CD14-positive monocyte (primary cell): ENCODE results near the gene PDIA5. TPM values are rescaled to one million over a fixed set of nuclear protein-coding genes. Genes with fewer than 3 reads are reported as not detected.

Experiments used
- DNase-seq, 3 donors: peaks; one replicate each; pipeline ENCODE4 v3.0.0-alpha.2; 2011 to 2022
- H2AFZ ChIP-seq: 2 replicates; pipeline ENCODE4 v1.6.0; 2012; ENCODE audit warnings: mild to moderate bottlenecking, low read depth, low read length, inconsistent platforms; ENCODE audit not compliant: insufficient read depth, poor library complexity, severe bottlenecking
- H3K27ac ChIP-seq, 2 donors: 1 replicate in 1 of 2; 2 replicates in 1 of 2; pipeline ENCODE4 v1.5.1; 2012 to 2013; ENCODE audit warnings: low read length in 2 of 2, control low read depth in 1 of 2, inconsistent platforms in 1 of 2, low read depth in 1 of 2, mild to moderate bottlenecking in 1 of 2
- H3K27me3 ChIP-seq, 2 donors: one replicate each; pipeline versions ENCODE4 v1.6.0 to v1.6.1; 2011 to 2013; ENCODE audit warnings: low read length in 2 of 2; ENCODE audit not compliant: control insufficient read depth in 2 of 2, insufficient read depth in 2 of 2
- H3K36me3 ChIP-seq, 2 donors: replicated peaks in 1 of 2; 1 replicate in 1 of 2; 2 replicates in 1 of 2; pipeline versions ENCODE4 v1.5.1 to v1.6.1; 2012 to 2013; ENCODE audit warnings: low read length in 2 of 2, control low read depth in 1 of 2, inconsistent platforms in 1 of 2, mild to moderate bottlenecking in 1 of 2; ENCODE audit not compliant: insufficient read depth in 2 of 2, control insufficient read depth in 1 of 2
- H3K4me1 ChIP-seq, 2 donors: 1 replicate in 1 of 2; 2 replicates in 1 of 2; pipeline versions ENCODE4 v1.5.1 to v1.6.1; 2012 to 2013; ENCODE audit warnings: low read length in 2 of 2, control low read depth in 1 of 2, inconsistent platforms in 1 of 2, mild to moderate bottlenecking in 1 of 2, moderate library complexity in 1 of 2; ENCODE audit not compliant: insufficient read depth in 2 of 2, control insufficient read depth in 1 of 2
- H3K4me2 ChIP-seq: replicated peaks from 2 replicates; pipeline ENCODE3; 2012; ENCODE audit warnings: low read length, moderate library complexity, mild to moderate bottlenecking; ENCODE audit not compliant: poor library complexity, severe bottlenecking; ENCODE audit errors: extremely low read depth
- H3K4me3 ChIP-seq, 3 experiments: fragments of 200-600 bp in 1 of 3; sonication (generic) in 1 of 3; replicated peaks in 1 of 3; 1 replicate in 2 of 3; 2 replicates in 1 of 3; pipeline ENCODE4 v1.5.1; 2011 to 2013; ENCODE audit warnings: low read length in 3 of 3, mild to moderate bottlenecking in 3 of 3, control low read depth in 2 of 3, low read depth in 2 of 3, inconsistent platforms in 1 of 3, moderate library complexity in 1 of 3
- H3K79me2 ChIP-seq: 2 replicates; pipeline ENCODE4 v1.6.0; 2012; ENCODE audit warnings: mild to moderate bottlenecking, control low read depth, inconsistent platforms, low read length, moderate library complexity; ENCODE audit not compliant: insufficient read depth
- H3K9ac ChIP-seq: 2 replicates; pipeline ENCODE4 v1.6.0; 2017; ENCODE audit warnings: low read length, mild to moderate bottlenecking; ENCODE audit not compliant: insufficient read depth, poor library complexity, severe bottlenecking
- H3K9me3 ChIP-seq, 2 donors: replicated peaks in 1 of 2; 1 replicate in 1 of 2; 2 replicates in 1 of 2; pipeline versions ENCODE4 v1.5.1 to v1.6.1; 2012 to 2013; ENCODE audit warnings: low read length in 2 of 2, control low read depth in 1 of 2; ENCODE audit not compliant: control insufficient read depth in 1 of 2, insufficient read depth in 1 of 2
- H4K20me1 ChIP-seq: 2 replicates; pipeline ENCODE4 v1.6.0; 2012; ENCODE audit warnings: mild to moderate bottlenecking, low read length, control low read depth, moderate library complexity; ENCODE audit not compliant: insufficient read depth
- H3K27ac Mint-ChIP-seq, 7 donors: one replicate each; pipeline ENCODE4 v1.8.0; 2020; ENCODE audit warnings: mild to moderate bottlenecking in 7 of 7, mixed read lengths in 7 of 7, moderate library complexity in 6 of 7, inconsistent platforms in 2 of 7
- H3K27me3 Mint-ChIP-seq, 3 donors: one replicate each; pipeline ENCODE4 v1.8.0; 2021 to 2022; ENCODE audit warnings: low read depth in 3 of 3, mild to moderate bottlenecking in 3 of 3, mixed read lengths in 3 of 3, moderate library complexity in 3 of 3, inconsistent platforms in 1 of 3
- H3K36me3 Mint-ChIP-seq, 2 donors: one replicate each; pipeline ENCODE4 v1.8.0; 2020; ENCODE audit warnings: mixed read lengths in 2 of 2, inconsistent platforms in 1 of 2, mild to moderate bottlenecking in 1 of 2
- H3K4me1 Mint-ChIP-seq: one replicate; pipeline ENCODE4 v1.8.0; 2020; ENCODE audit warnings: mild to moderate bottlenecking, mixed read lengths
- H3K4me3 Mint-ChIP-seq, 2 donors: one replicate each; pipeline ENCODE4 v1.8.0; 2020; ENCODE audit warnings: mild to moderate bottlenecking in 2 of 2, mixed read lengths in 2 of 2, moderate library complexity in 1 of 2
- H3K9me3 Mint-ChIP-seq, 7 donors: one replicate each; pipeline ENCODE4 v1.8.0; 2020 to 2022; ENCODE audit warnings: mixed read lengths in 7 of 7, mild to moderate bottlenecking in 6 of 7, moderate library complexity in 6 of 7, inconsistent platforms in 2 of 7
- CTCF ChIP-seq: fragments of 200-600 bp; IDR thresholded peaks from one replicate; pipeline ENCODE4 v1.8.0; 2022; ENCODE audit warnings: antibody characterized with exemption, mild to moderate bottlenecking
- WGBS: methylation state at CpG from one replicate; pipeline ENCODE4 v1.1.5; 2013; ENCODE audit warnings: missing lambda C conversion rate; ENCODE audit not compliant: insufficient coverage; 5-methylcytosine and 5-hydroxymethylcytosine counted together
- intact Hi-C, 2 donors: fragments of 100-400 bp; cut with micrococcal nuclease; formaldehyde crosslinking; loops; one replicate each; pipeline versions ENCODE4 v1.15.0 to v1.15.1; 2023
- polyA plus RNA-seq, 3 donors: library from polyadenylated mRNA; depleted of rRNA in 1 of 3; unstranded in 2 of 3; stranded (reverse) in 1 of 3; fragments of 300-500 nt in 2 of 3; fragments of >200 nt in 1 of 3; fragmentation: Illumina TruSeq in 2 of 3; gene quantifications; 1 replicate in 2 of 3; 2 replicates in 1 of 3; pipeline ENCODE4 v1.2.3, GENCODE V29; 2012 to 2021

The PDIA5 gene
- polyA plus RNA-seq, 3 donors, result 7.1 to 10.0 (median 9.2) TPM

DNA sequence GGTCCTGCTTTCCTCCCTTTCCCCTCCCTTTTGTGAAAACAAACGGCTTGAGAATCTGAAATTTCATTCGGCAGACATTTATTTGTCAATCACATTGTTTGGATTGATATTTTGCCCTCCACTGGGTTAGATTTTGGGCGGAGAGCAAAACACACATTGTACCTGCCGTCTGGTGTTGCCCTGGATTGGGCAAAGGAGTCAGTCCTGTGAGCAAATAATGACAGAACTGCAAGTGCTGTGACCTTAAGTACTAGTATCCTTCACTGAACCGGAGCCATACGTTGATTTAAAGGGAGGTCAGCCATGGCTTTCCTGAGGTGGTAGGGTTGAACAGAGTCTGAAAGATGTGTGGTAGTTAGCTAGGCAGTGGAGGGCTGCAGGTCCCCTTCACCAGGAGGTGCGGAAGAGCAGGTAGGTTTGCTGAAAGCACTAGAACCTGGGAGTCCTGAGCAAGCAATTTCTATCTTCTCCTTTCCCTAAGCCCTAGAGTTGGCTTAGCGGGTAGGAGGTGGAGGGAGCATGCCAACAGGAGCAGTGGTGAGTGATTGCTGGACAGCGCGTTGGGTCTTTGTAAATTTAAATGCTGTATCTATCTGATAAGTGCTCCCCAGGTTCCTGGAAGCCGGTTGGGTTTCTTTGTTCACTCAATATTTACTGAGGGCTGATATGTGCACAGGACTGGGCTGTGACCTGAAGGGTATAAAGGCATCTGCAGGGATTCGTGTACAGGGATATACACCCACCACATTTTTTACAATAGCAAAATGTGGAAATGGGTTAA, 2.0 kb downstream of the PDIA5 start:
- intact Hi-C loops, result no loop called here
- Mint-ChIP-seq H3K9me3 (no peaks in the 10 kb centered on the region), H3K36me3 (peaks cover 0 to 5% of the 10 kb centered on the region in 2 donors), H3K4me3 (peak overlapping the region in 1 of 2 donors; percentile 53), H3K27ac (no peak overlapping the region), H3K27me3 (peaks cover 0 to 3% (median 0%) of the 10 kb centered on the region in 3 donors), H3K4me1 (peaks cover 44% of the 10 kb centered on the region)
- Histone ChIP-seq H4K20me1 (no peaks in the 10 kb centered on the region), H3K27me3 (no peaks in the 10 kb centered on the region), H3K36me3 (no peaks in the 10 kb centered on the region), H3K9ac (no peak overlapping the region), H3K79me2 (peaks cover 61% of the 10 kb centered on the region), H2AFZ (no peak overlapping the region), H3K4me2 (no peak overlapping the region), H3K9me3 (no peaks in the 10 kb centered on the region), H3K4me1 (peaks cover 30 to 36% of the 10 kb centered on the region in 2 donors), H3K27ac (no peak overlapping the region), H3K4me3 (no peak overlapping the region)
- TF ChIP-seq CTCF, result no peak
- DNase-seq, result no peak
- 95% methylated on average over 6 of the region's 12 CpGs for WGBS

- DNase-seq, result no peak
- 94% methylated on average over 8 of the region's 8 CpGs for WGBS
- Histone ChIP-seq H3K4me1 (peaks cover 30 to 36% of the 10 kb centered on the region in 2 donors), H4K20me1 (no peaks in the 10 kb centered on the region), H3K27me3 (no peaks in the 10 kb centered on the region), H2AFZ (no peak overlapping the region), H3K9ac (no peak overlapping the region), H3K79me2 (peaks cover 74% of the 10 kb centered on the region), H3K27ac (no peak overlapping the region), H3K36me3 (no peaks in the 10 kb centered on the region), H3K9me3 (no peaks in the 10 kb centered on the region), H3K4me2 (no peak overlapping the region), H3K4me3 (no peak overlapping the region)
- H3K4me3 Mint-ChIP-seq, result no peak overlapping the region
- no peak overlapping the region for H3K27ac Mint-ChIP-seq
- peaks cover 39% of the 10 kb centered on the region for H3K4me1 Mint-ChIP-seq
- no peaks in the 10 kb centered on the region for H3K27me3 Mint-ChIP-seq
- H3K36me3 Mint-ChIP-seq, result peaks cover 0 to 5% of the 10 kb centered on the region in 2 donors
- TF ChIP-seq CTCF, result no peak
- intact Hi-C loops, result no loop called here
- H3K9me3 Mint-ChIP-seq, result no peaks in the 10 kb centered on the region
These were observed 3.7 kb downstream of the PDIA5 start for GRCh38 chr3:123070510-123070909.
